Measurements from ENCODE around the gene CST1.
"Not testable (repeated sequence)": the region's sequence is repeated elsewhere in the genome, so short reads cannot be mapped to it uniquely, and the experiment has no call there.

The CST1 gene

GRCh38 chr20:23750786-23751185 lies at the start of gene CST1:
Gene CST1 (minus strand): TSS chr20:23750935. CDS start chr20:23750866, 69 bp downstream.
- H3K4me3 ChIP-seq (ENCODE audit: low read depth in 1 of 2, low read length in 2 of 2); H3K27me3 ChIP-seq (ENCODE audit: control insufficient read depth in 1 of 2, insufficient read depth in 2 of 2, low read length in 2 of 2); H3K36me3 ChIP-seq (ENCODE audit: insufficient read depth, low read length); H3K4me1 ChIP-seq (ENCODE audit: insufficient read depth, low read length); H3K27ac ChIP-seq (ENCODE audit: low read depth, low read length); H3K9me3 ChIP-seq (ENCODE audit: low read length); H3K9ac ChIP-seq (ENCODE audit: low read length): not testable (repeated sequence)

DNA sequence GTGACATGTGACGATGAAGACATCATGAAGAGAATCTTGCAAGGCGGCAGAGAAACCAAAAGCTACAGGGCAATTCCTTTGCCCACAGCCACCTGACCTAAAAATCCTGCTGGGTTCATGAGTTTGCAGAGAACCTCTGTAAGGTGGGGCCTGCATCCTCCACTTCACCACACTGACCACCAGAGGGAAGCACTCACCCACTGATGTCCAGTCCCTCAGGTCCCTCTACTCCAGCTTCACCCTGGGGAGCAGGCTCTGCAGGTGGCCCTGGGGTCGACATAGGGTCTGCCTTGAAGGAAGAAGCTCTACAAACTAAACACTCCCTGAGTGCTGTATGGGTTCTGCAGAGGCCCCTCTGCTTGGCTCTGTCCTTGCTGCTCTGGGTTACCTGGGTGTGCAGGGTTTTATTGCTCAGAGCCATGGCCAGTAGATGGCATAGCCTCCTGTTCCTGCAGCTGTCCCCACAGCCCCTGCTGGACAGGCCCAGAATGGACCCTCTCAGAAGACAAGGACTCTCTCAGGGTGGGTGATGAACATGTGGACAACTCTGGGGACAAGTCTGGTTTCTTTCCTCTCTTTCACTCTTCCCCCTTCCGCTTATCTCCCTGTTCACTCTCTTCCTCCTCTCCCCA lies 48.6 kb upstream of the CST1 start:
- not testable (repeated sequence) for H3K27ac ChIP-seq (ENCODE audit: low read depth, low read length); H3K4me3 ChIP-seq (ENCODE audit: low read depth in 1 of 2, low read length in 2 of 2); H3K36me3 ChIP-seq (ENCODE audit: insufficient read depth, low read length); H3K4me1 ChIP-seq (ENCODE audit: insufficient read depth, low read length); H3K9me3 ChIP-seq (ENCODE audit: low read length); H3K27me3 ChIP-seq (ENCODE audit: control insufficient read depth in 1 of 2, insufficient read depth in 2 of 2, low read length in 2 of 2); H3K9ac ChIP-seq (ENCODE audit: low read length)

GRCh38 chr20:23795526-23795925 lies 44.8 kb upstream of the CST1 start:
- Histone ChIP-seq H3K27ac (ENCODE audit: low read depth, low read length) (no peak overlapping the region), H3K36me3 (ENCODE audit: insufficient read depth, low read length) (no peaks in the 10 kb centered on the region), H3K4me1 (ENCODE audit: insufficient read depth, low read length) (no peaks in the 10 kb centered on the region), H3K27me3 (ENCODE audit: control insufficient read depth in 1 of 2, insufficient read depth in 2 of 2, low read length in 2 of 2) (no peaks in the 10 kb centered on the region), H3K9me3 (ENCODE audit: low read length) (no peaks in the 10 kb centered on the region), H3K4me3 (ENCODE audit: low read depth in 1 of 2, low read length in 2 of 2) (no peak overlapping the region), H3K9ac (ENCODE audit: low read length) (no peak overlapping the region)

- Histone ChIP-seq H3K27me3 (ENCODE audit: control insufficient read depth in 1 of 2, insufficient read depth in 2 of 2, low read length in 2 of 2) (no peaks in the 10 kb centered on the region), H3K9ac (ENCODE audit: low read length) (no peak overlapping the region), H3K36me3 (ENCODE audit: insufficient read depth, low read length) (no peaks in the 10 kb centered on the region), H3K9me3 (ENCODE audit: low read length) (no peaks in the 10 kb centered on the region), H3K27ac (ENCODE audit: low read depth, low read length) (no peak overlapping the region), H3K4me3 (ENCODE audit: low read depth in 1 of 2, low read length in 2 of 2) (no peak overlapping the region), H3K4me1 (ENCODE audit: insufficient read depth, low read length) (no peaks in the 10 kb centered on the region)
Measured at GRCh38 chr20:23794841-23795240, 44.1 kb upstream of the CST1 start.

DNA sequence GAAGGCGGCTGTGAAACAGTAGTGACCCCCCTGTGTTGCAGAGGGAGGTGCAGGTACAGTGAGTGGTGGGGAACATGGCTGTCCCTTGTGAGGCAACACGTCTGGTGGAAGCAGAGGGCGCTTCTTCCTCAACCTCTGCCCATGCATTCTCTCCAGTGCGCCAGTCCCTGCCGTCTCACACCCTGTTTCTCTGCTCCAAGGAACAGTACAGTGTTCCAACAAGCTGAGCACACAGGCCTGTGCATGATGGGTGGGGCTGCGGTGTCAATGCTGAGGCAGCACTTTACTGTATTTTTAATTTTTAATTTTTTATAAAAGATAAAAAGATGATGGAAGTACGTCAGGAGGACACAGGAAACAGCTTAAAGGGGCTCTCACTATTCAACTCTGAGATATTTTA lies 43.3 kb upstream of the CST1 start:
- no peaks in the 10 kb centered on the region for H3K9me3 ChIP-seq (ENCODE audit: low read length)
- no peaks in the 10 kb centered on the region for H3K27me3 ChIP-seq (ENCODE audit: control insufficient read depth in 1 of 2, insufficient read depth in 2 of 2, low read length in 2 of 2)
- H3K9ac ChIP-seq (ENCODE audit: low read length) = no peak overlapping the region
- no peaks in the 10 kb centered on the region for H3K36me3 ChIP-seq (ENCODE audit: insufficient read depth, low read length)
- no peak overlapping the region for H3K4me3 ChIP-seq (ENCODE audit: low read depth in 1 of 2, low read length in 2 of 2)
- H3K27ac ChIP-seq (ENCODE audit: low read depth, low read length) = no peak overlapping the region
- no peaks in the 10 kb centered on the region for H3K4me1 ChIP-seq (ENCODE audit: insufficient read depth, low read length)

DNA sequence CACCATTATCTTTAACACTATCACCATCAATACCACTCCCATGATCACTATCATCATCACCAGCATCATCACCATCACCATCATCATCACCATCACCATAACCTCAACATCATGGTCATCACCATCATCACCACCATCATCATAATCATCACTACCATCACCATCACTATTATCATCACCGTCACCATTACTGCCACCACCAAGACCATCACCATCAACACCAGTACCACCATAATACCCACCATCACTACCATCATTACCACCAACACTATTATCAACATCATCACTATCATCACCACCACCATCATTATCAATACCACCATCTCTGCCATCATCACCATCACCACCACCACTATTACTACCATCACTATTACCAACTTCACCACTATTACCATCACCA lies 32.7 kb upstream of the CST1 start:
- no peaks in the 10 kb centered on the region for H3K27me3 ChIP-seq (ENCODE audit: control insufficient read depth in 1 of 2, insufficient read depth in 2 of 2, low read length in 2 of 2)
- no peaks in the 10 kb centered on the region for H3K36me3 ChIP-seq (ENCODE audit: insufficient read depth, low read length)
- H3K27ac ChIP-seq (ENCODE audit: low read depth, low read length) = no peak overlapping the region
- no peak overlapping the region for H3K9ac ChIP-seq (ENCODE audit: low read length)
- no peaks in the 10 kb centered on the region for H3K9me3 ChIP-seq (ENCODE audit: low read length)
- no peaks in the 10 kb centered on the region for H3K4me1 ChIP-seq (ENCODE audit: insufficient read depth, low read length)
- H3K4me3 ChIP-seq (ENCODE audit: low read depth in 1 of 2, low read length in 2 of 2) = no peak overlapping the region

- no peaks in the 10 kb centered on the region for H3K4me1 ChIP-seq (ENCODE audit: insufficient read depth, low read length)
- H3K4me3 ChIP-seq (ENCODE audit: low read depth in 1 of 2, low read length in 2 of 2) = no peak overlapping the region
- H3K9me3 ChIP-seq (ENCODE audit: low read length) = no peaks in the 10 kb centered on the region
- H3K27me3 ChIP-seq (ENCODE audit: control insufficient read depth in 1 of 2, insufficient read depth in 2 of 2, low read length in 2 of 2) = no peaks in the 10 kb centered on the region
- H3K36me3 ChIP-seq (ENCODE audit: insufficient read depth, low read length) = no peaks in the 10 kb centered on the region
- no peak overlapping the region for H3K27ac ChIP-seq (ENCODE audit: low read depth, low read length)
- no peak overlapping the region for H3K9ac ChIP-seq (ENCODE audit: low read length)
Measured at GRCh38 chr20:23782366-23782983, 31.7 kb upstream of the CST1 start.

DNA sequence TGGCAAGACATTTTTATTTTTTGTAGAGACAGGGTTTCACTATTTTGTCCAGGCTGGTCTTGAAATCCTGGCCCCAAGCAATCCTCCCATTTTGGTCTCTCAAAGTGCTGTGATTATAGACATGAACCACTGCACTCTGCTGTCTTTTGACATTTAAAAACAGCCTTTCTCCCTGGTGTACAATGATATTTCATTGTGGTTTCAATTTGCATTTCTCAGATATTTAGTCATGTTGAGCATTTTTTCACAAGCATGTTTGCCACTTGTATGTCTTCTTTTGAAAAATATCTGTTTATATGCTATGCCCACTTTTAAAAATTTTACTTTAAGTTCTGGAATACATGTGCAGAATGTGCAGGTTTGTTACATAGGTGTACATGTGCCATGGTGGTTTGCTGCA lies 27.9 kb upstream of the CST1 start:
- H3K27ac ChIP-seq (ENCODE audit: low read depth, low read length); H3K4me3 ChIP-seq (ENCODE audit: low read depth in 1 of 2, low read length in 2 of 2); H3K9ac ChIP-seq (ENCODE audit: low read length); H3K4me1 ChIP-seq (ENCODE audit: insufficient read depth, low read length); H3K9me3 ChIP-seq (ENCODE audit: low read length); H3K36me3 ChIP-seq (ENCODE audit: insufficient read depth, low read length); H3K27me3 ChIP-seq (ENCODE audit: control insufficient read depth in 1 of 2, insufficient read depth in 2 of 2, low read length in 2 of 2): not testable (repeated sequence)

DNA sequence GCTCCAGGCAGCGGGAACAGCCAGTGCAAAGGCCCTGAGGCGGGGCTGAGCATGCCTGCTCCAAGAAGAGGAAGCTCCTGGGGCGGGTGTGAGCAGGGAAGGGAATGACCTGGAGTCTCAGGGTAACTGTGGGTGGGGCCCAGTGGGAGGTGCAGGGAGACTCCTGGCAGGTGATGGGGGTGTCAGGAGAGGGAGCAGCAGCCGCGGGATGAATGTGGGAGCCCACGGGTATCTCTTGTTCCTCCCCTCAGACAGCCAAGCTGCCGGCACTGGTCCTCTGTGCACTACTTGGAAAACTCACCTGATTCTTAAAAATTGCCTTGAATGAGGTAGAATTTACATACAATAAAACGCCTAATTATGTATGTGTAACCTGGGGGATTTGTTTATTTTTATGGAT lies 26.6 kb upstream of the CST1 start:
- H3K36me3 ChIP-seq (ENCODE audit: insufficient read depth, low read length); H3K9me3 ChIP-seq (ENCODE audit: low read length); H3K4me3 ChIP-seq (ENCODE audit: low read depth in 1 of 2, low read length in 2 of 2); H3K27me3 ChIP-seq (ENCODE audit: control insufficient read depth in 1 of 2, insufficient read depth in 2 of 2, low read length in 2 of 2); H3K27ac ChIP-seq (ENCODE audit: low read depth, low read length); H3K9ac ChIP-seq (ENCODE audit: low read length); H3K4me1 ChIP-seq (ENCODE audit: insufficient read depth, low read length): not testable (repeated sequence)

DNA sequence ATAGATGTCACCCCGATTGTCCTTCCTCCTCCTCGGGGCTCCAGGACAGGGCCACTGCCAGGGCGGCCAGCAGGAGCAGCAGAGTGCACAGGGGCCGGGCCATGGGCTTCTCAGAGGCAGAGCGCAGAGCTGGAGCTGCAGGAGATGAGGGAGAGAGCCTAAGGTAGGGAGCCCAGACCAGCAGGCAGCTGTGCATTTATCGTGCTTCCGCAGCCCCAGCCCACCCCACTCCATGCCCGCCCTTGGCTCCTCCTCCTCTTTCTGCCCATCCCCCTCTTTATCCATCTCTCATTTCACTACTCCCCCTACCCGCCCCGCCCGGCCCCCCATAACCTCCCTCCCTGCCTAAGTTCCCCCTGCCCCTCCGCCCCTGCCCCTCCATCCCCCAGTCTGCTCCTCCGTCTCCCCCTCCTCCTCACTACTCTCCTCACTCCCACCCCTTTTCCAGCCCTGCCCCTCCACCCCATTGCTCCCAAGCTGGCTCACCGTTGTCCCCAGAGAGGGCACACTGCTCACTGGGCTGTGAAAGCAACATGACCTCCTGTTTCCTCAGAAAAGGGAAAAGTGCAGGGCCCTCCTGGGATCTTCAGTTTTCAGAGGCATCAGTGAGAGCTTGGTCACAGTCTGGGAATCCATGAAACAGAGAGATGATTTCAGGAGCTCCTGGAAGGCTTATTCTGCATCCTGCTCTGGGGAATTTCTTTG lies 25.5 kb upstream of the CST1 start:
- H3K4me1 ChIP-seq (ENCODE audit: insufficient read depth, low read length) = no peaks in the 10 kb centered on the region
- H3K27me3 ChIP-seq (ENCODE audit: control insufficient read depth in 1 of 2, insufficient read depth in 2 of 2, low read length in 2 of 2) = no peaks in the 10 kb centered on the region
- H3K9me3 ChIP-seq (ENCODE audit: low read length) = no peaks in the 10 kb centered on the region
- no peak overlapping the region for H3K4me3 ChIP-seq (ENCODE audit: low read depth in 1 of 2, low read length in 2 of 2)
- no peak overlapping the region for H3K9ac ChIP-seq (ENCODE audit: low read length)
- no peaks in the 10 kb centered on the region for H3K36me3 ChIP-seq (ENCODE audit: insufficient read depth, low read length)
- no peak overlapping the region for H3K27ac ChIP-seq (ENCODE audit: low read depth, low read length)

DNA sequence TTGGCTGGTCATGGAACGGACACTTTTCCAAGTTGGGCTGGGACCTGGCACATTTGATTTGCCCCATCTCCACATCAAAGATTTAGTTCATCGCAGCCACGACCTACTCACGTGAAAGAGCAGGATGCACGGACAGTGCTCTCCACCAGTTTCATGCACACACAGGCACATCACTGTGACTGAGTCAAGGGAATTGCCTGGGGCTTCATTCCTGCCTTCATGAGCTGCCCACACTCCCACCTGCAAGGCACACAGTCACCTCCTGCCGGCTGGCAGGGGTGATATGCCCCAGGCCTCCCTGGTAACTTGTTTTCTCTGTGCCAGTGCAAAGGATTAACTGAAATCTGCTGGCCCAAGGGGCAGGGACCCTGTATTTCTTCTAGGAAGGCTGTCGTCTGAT lies 23.3 kb upstream of the CST1 start:
- no peak overlapping the region for H3K27ac ChIP-seq (ENCODE audit: low read depth, low read length)
- H3K27me3 ChIP-seq (ENCODE audit: control insufficient read depth in 1 of 2, insufficient read depth in 2 of 2, low read length in 2 of 2) = no peaks in the 10 kb centered on the region
- no peaks in the 10 kb centered on the region for H3K36me3 ChIP-seq (ENCODE audit: insufficient read depth, low read length)
- H3K4me1 ChIP-seq (ENCODE audit: insufficient read depth, low read length) = no peaks in the 10 kb centered on the region
- no peaks in the 10 kb centered on the region for H3K9me3 ChIP-seq (ENCODE audit: low read length)
- no peak overlapping the region for H3K9ac ChIP-seq (ENCODE audit: low read length)
- no peak overlapping the region for H3K4me3 ChIP-seq (ENCODE audit: low read depth in 1 of 2, low read length in 2 of 2)

GRCh38 chr20:23773579-23773978 lies 22.8 kb upstream of the CST1 start:
- no peaks in the 10 kb centered on the region for H3K9me3 ChIP-seq (ENCODE audit: low read length)
- no peaks in the 10 kb centered on the region for H3K27me3 ChIP-seq (ENCODE audit: control insufficient read depth in 1 of 2, insufficient read depth in 2 of 2, low read length in 2 of 2)
- no peak overlapping the region for H3K9ac ChIP-seq (ENCODE audit: low read length)
- H3K27ac ChIP-seq (ENCODE audit: low read depth, low read length) = no peak overlapping the region
- no peaks in the 10 kb centered on the region for H3K36me3 ChIP-seq (ENCODE audit: insufficient read depth, low read length)
- no peaks in the 10 kb centered on the region for H3K4me1 ChIP-seq (ENCODE audit: insufficient read depth, low read length)
- no peak overlapping the region for H3K4me3 ChIP-seq (ENCODE audit: low read depth in 1 of 2, low read length in 2 of 2)
